GM12878 (cell line): ENCODE data around the gene SRMS. TPM values are rescaled to one million over a fixed set of nuclear protein-coding genes. Genes with fewer than 3 reads are reported as not detected.
A peak's percentile ranks its signal among the peaks of the same experiment; 100 is the strongest.

ENCODE experiments used
- ATAC-seq: fragments of 200-7000 bp; cut with Tn5 transposase; 3 replicates; pipeline ENCODE4 v1.9.1; 2020; ENCODE audit warnings: mild to moderate bottlenecking, moderate library complexity
- BruUV-seq: library from RNA; stranded (reverse); fragments of 400-500 nt; replicated peaks from 2 replicates; lab custom pipeline; 2021; lab: Mats Ljungman, UMichigan
- CTCF ChIA-PET: fragments of 300-600 bp; sonication (Branson Sonifier 250); formaldehyde crosslinking; extraction: SDS; loops from one replicate; lab custom pipeline; 2021; ENCODE audit warnings: inconsistent platforms; lab: Yijun Ruan, JAX
- POLR2A ChIA-PET: fragments of 350-600 bp; formaldehyde crosslinking; extraction: SDS; loops from one replicate; lab custom pipeline; 2021; ENCODE audit warnings: inconsistent platforms; lab: Charles Lee
- RAD21 ChIA-PET: fragments of 300-600 bp; sonication (Branson Sonifier 250); formaldehyde crosslinking; loops from one replicate; lab custom pipeline; 2023; ENCODE audit warnings: antibody characterized with exemption; ENCODE audit not compliant: unreplicated experiment; lab: Charles Lee
- SMC1A ChIA-PET: fragments of 300-600 bp; sonication (Branson Sonifier 250); formaldehyde crosslinking; loops from one replicate; lab custom pipeline; 2023; ENCODE audit not compliant: unreplicated experiment, uncharacterized antibody; lab: Charles Lee
- DNase-seq: peaks from one replicate; pipeline ENCODE4 v3.0.0-alpha.2; 2011; ENCODE audit warnings: low read depth, low spot score
- FAIRE-seq: peaks from 3 replicates; lab custom pipeline; 2011; peaks lifted over from hg19 to GRCh38; lab: Jason Lieb, UNC
- H2AFZ ChIP-seq: 2 replicates; pipeline ENCODE4 v1.6.0; 2011; ENCODE audit warnings: low read depth, low read length, control low read depth; ENCODE audit not compliant: control insufficient read depth
- H3K27ac ChIP-seq: 2 replicates; pipeline ENCODE4 v1.5.1; 2011; ENCODE audit warnings: control low read depth; ENCODE audit not compliant: control insufficient read depth, insufficient read depth
- H3K27me3 ChIP-seq, 2 experiments: replicated peaks in 1 of 2; 2 replicates each; pipeline versions ENCODE4 v1.6.0 to v1.6.1; 2011; ENCODE audit warnings: low read length in 1 of 2; ENCODE audit not compliant: control insufficient read depth in 2 of 2, insufficient read depth in 2 of 2
- H3K36me3 ChIP-seq, 2 experiments: 2 replicates each; pipeline ENCODE4 v1.5.1; 2011; ENCODE audit warnings: low read length in 1 of 2; ENCODE audit not compliant: control insufficient read depth in 2 of 2, insufficient read depth in 2 of 2
- H3K4me1 ChIP-seq: 2 replicates; pipeline ENCODE4 v1.6.1; 2011; ENCODE audit warnings: mild to moderate bottlenecking, low read length, moderate library complexity, mixed read lengths; ENCODE audit not compliant: control insufficient read depth, insufficient read depth
- H3K4me2 ChIP-seq: 2 replicates; pipeline ENCODE4 v1.6.0; 2011; ENCODE audit warnings: control low read depth; ENCODE audit not compliant: control insufficient read depth, insufficient read depth
- H3K4me3 ChIP-seq: fragments of 200-600 bp; sonication (generic); 2 replicates; pipeline ENCODE4 v1.5.1; 2016
- H3K79me2 ChIP-seq: 2 replicates; pipeline ENCODE4 v1.6.0; 2011; ENCODE audit warnings: low read length; ENCODE audit not compliant: control insufficient read depth, insufficient read depth
- H3K9ac ChIP-seq: 2 replicates; pipeline ENCODE4 v1.8.0; 2011; ENCODE audit warnings: low read length, control low read depth, mixed read lengths; ENCODE audit not compliant: control insufficient read depth, insufficient read depth
- H3K9me3 ChIP-seq: replicated peaks from 3 replicates; pipeline ENCODE4 v1.5.1; 2011; ENCODE audit warnings: mild to moderate bottlenecking, low read length; ENCODE audit not compliant: control insufficient read depth, insufficient read depth
- H4K20me1 ChIP-seq: 2 replicates; pipeline ENCODE4 v1.6.0; 2011; ENCODE audit not compliant: control insufficient read depth, insufficient read depth
- ATF7 ChIP-seq: fragments of 450-650 bp; IDR thresholded peaks from 2 replicates; pipeline ENCODE4 v1.6.1; 2016; ENCODE audit warnings: low read depth, mild to moderate bottlenecking
- CREB1 ChIP-seq: IDR thresholded peaks from 2 replicates; pipeline ENCODE4 v1.6.1; 2012; ENCODE audit warnings: low read depth, mild to moderate bottlenecking, inconsistent platforms
- EGR1 ChIP-seq, 2 experiments: IDR thresholded peaks; 1 replicate in 1 of 2; 2 replicates in 1 of 2; pipeline ENCODE4 v1.6.1; 2011 to 2012; ENCODE audit warnings: low read depth in 2 of 2, low read length in 2 of 2, borderline replicate concordance in 1 of 2, mild to moderate bottlenecking in 1 of 2, moderate library complexity in 1 of 2
- HDAC2 ChIP-seq: fragments of 200-600 bp; sonication (generic); IDR thresholded peaks from 2 replicates; pipeline ENCODE4 v1.6.1; 2017
- NR2C1 ChIP-seq: fragments of 450-650 bp; IDR thresholded peaks from 2 replicates; pipeline ENCODE4 v1.6.1; 2017; ENCODE audit warnings: antibody characterized with exemption, mild to moderate bottlenecking, moderate library complexity
- RAD21 ChIP-seq: IDR thresholded peaks from 2 replicates; pipeline ENCODE4 v1.6.1; 2011; ENCODE audit warnings: mild to moderate bottlenecking, low read depth, low read length, moderate library complexity; ENCODE audit not compliant: insufficient read depth
- SMC3 ChIP-seq: IDR thresholded peaks from 2 replicates; pipeline ENCODE4 v1.6.1; 2011; ENCODE audit warnings: low read length, improper control_type of control experiment, borderline replicate concordance
- WGBS: methylation state at CpG from one replicate; pipeline ENCODE4 v1.1.6; 2016; ENCODE audit warnings: low lambda C conversion rate; ENCODE audit not compliant: insufficient replicate concordance, insufficient coverage; ENCODE audit errors: missing lambda C conversion rate; 5-methylcytosine and 5-hydroxymethylcytosine counted together
- in situ Hi-C: fragments of 300-500 bp; cut with MboI; formaldehyde crosslinking; loops from 9 replicates; pipeline ENCODE4 v1.14.3; 2018; ENCODE audit warnings: mixed read lengths
- intact Hi-C: fragments of 100-400 bp; cut with micrococcal nuclease; formaldehyde crosslinking; loops from one replicate; pipeline ENCODE4 v1.14.2; 2022; ENCODE audit not compliant: unreplicated experiment
- polyA plus RNA-seq, 11 experiments: library from polyadenylated mRNA; depleted of rRNA in 4 of 11; unstranded in 6 of 11; stranded (reverse) in 5 of 11; fragments of >200 nt; fragmentation: Nextera tagmentation in 4 of 11; fragmentation: Illumina TruSeq in 1 of 11; extraction: Ambion mirVana in 4 of 11; extraction: Trizol in 1 of 11; gene quantifications; 1 replicate in 1 of 11; 2 replicates in 10 of 11; pipeline versions ENCODE4 v1.2.1 to v1.2.3, GENCODE V29; 2011 to 2016; ENCODE audit warnings: inconsistent platforms in 2 of 11, missing spikeins in 2 of 11, low read depth in 1 of 11
- total RNA-seq, 4 experiments: library from RNA; depleted of rRNA in 3 of 4; stranded (reverse); fragments of >200 nt in 3 of 4; fragmentation: Illumina TruSeq in 1 of 4; extraction: Trizol in 1 of 4; gene quantifications; 2 replicates each; pipeline versions ENCODE4 v1.2.1 to v1.2.3, GENCODE V29; 2013 to 2021
- TF ChIP-seq, protein P1 (sequence below), 3 experiments: IDR thresholded peaks in 2 of 3; conservative IDR thresholded peaks in 1 of 3; 2 replicates each; pipeline ENCODE4 v1.5.1; 2011; ENCODE audit warnings: low read depth in 3 of 3, low read length in 3 of 3, mild to moderate bottlenecking in 3 of 3, control low read depth in 2 of 3, moderate library complexity in 2 of 3, inconsistent platforms in 1 of 3, mixed read lengths in 1 of 3; ENCODE audit not compliant: control insufficient read depth in 2 of 3, insufficient read depth in 1 of 3; ENCODE audit errors: extremely low read depth in 1 of 3
- TF ChIP-seq, protein P2 (sequence below): IDR thresholded peaks from 2 replicates; pipeline ENCODE4 v1.6.1; 2011; ENCODE audit warnings: low read depth, mild to moderate bottlenecking, low read length, moderate library complexity, borderline replicate concordance; ENCODE audit errors: extremely low read depth
- TF ChIP-seq, protein P3 (sequence below): fragments of 450-650 bp; IDR thresholded peaks from 2 replicates; pipeline ENCODE4 v1.6.1; 2017; ENCODE audit warnings: mild to moderate bottlenecking
- TF ChIP-seq, protein P4 (sequence below): fragments of 450-650 bp; conservative IDR thresholded peaks from 2 replicates; pipeline ENCODE4 v1.6.1; 2017; ENCODE audit warnings: mild to moderate bottlenecking, moderate library complexity
- TF ChIP-seq, protein P5 (sequence below): fragments of 450-650 bp; IDR thresholded peaks from 2 replicates; pipeline ENCODE4 v1.6.1; 2017; ENCODE audit warnings: antibody characterized with exemption, mild to moderate bottlenecking, moderate library complexity

The SRMS gene
- total and polyA plus RNA-seq, 10 of the 15 experiments (the other 5 are each of a cell fraction or from before 2014, with no cell fraction given) = not detected

DNA sequence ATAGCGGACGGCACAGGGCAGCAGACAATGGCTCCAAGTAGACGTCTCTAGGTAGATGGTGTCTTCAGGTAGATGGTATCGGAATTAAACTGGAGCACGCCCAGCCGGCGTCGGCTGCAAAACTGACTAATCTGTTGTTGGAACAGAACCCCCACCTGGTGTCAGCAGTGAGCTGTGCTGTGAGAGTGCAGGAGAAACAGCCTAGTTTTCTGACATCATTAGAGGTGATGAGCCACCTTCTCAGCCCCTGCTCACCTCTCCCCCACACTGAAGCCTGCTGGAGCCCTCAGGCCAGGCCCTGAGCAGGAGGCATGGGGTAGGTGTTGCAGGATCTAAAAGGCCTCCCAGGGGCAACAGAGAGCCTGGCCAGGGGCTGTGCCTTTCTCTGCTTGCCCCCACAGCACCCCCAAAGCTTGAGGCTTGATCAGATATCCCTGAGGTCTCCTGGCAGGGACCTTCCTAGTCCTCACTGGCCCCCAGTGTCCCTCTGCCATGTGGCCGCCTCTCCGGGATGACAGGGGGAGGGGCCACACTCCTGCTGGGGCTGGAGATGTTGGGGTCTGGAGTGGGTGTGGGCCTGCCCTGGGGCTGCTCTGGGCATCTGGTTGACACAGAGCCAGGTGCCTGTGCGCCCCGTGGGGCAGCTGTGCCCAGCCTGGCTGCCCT is 33.4 kb upstream of the SRMS start:
- FAIRE-seq = peak; percentile 78
- Histone ChIP-seq H3K9ac (no peak overlapping the region), H3K4me2 (no peak overlapping the region), H3K4me3 (no peak overlapping the region), H3K27me3 (no peaks in the 10 kb centered on the region), H2AFZ (no peak overlapping the region), H3K79me2 (no peaks in the 10 kb centered on the region), H3K9me3 (no peaks in the 10 kb centered on the region), H3K27ac (no peak overlapping the region), H3K36me3 (no peaks in the 10 kb centered on the region), H3K4me1 (no peaks in the 10 kb centered on the region), H4K20me1 (no peaks in the 10 kb centered on the region; the same call in 1 of the 2 replicates)
- ChIA-PET RAD21 (interaction anchor here (1.3 to 2.3 kb wide), 4 partner anchors 41 to 393 kb away, joined by 3 to 15 read pairs (median 5); no protein-coding TSS in a partner anchor), POLR2A (interaction anchor here (0.9 kb wide), 1 partner anchor 43 kb away, joined by 3 read pairs; no protein-coding TSS in a partner anchor), SMC1A (interaction anchor here (1.8 to 2.2 kb wide), 2 partner anchors 43 to 133 kb away, joined by 4 to 8 read pairs; partner anchors contain the start of gene PTK6), CTCF (interaction anchor here (1.4 to 2.3 kb wide), 3 partner anchors 43 to 156 kb away, joined by 5 to 8 read pairs (median 8); partner anchors contain the start of genes LIME1, PTK6 and RTEL1)
- in situ Hi-C loops (no loop called here), intact Hi-C loops (no loop called here)
- peak; percentile 94 for ATAC-seq
- no peak for DNase-seq
- no TSS peak for BruUV-seq
- WGBS = 40% methylated on average over 12 of the region's 12 CpGs
- TF ChIP-seq, protein P1, sequence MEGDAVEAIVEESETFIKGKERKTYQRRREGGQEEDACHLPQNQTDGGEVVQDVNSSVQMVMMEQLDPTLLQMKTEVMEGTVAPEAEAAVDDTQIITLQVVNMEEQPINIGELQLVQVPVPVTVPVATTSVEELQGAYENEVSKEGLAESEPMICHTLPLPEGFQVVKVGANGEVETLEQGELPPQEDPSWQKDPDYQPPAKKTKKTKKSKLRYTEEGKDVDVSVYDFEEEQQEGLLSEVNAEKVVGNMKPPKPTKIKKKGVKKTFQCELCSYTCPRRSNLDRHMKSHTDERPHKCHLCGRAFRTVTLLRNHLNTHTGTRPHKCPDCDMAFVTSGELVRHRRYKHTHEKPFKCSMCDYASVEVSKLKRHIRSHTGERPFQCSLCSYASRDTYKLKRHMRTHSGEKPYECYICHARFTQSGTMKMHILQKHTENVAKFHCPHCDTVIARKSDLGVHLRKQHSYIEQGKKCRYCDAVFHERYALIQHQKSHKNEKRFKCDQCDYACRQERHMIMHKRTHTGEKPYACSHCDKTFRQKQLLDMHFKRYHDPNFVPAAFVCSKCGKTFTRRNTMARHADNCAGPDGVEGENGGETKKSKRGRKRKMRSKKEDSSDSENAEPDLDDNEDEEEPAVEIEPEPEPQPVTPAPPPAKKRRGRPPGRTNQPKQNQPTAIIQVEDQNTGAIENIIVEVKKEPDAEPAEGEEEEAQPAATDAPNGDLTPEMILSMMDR (IDR thresholded peaks at IDR 0.05 in 2 of 3, conservative IDR thresholded peaks at IDR 0.05 in 1 of 3; ENCODE audit: control insufficient read depth in 2 of 3, extremely low read depth in 1 of 3, insufficient read depth in 1 of 3, low read depth in 3 of 3, low read length in 3 of 3) = peak; percentile 65 to 86 (median 70)
- TF ChIP-seq ATF7 (peak; percentile 64), RAD21 (peak; percentile 84), SMC3 (peak; percentile 80), EGR1 (IDR thresholded peaks at IDR 0.05; ENCODE audit: borderline replicate concordance in 1 of 2, low read depth in 2 of 2, low read length in 2 of 2) (peak in 1 of 2 experiments; percentile 13; a peak in 1 of 3 replicates), CREB1 (0 out of 2 replicates have a peak, but pooled peaks have one; percentile 7), HDAC2 (no peak), NR2C1 (no peak)
- TF ChIP-seq, protein P2, sequence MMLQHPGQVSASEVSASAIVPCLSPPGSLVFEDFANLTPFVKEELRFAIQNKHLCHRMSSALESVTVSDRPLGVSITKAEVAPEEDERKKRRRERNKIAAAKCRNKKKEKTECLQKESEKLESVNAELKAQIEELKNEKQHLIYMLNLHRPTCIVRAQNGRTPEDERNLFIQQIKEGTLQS = no peak
- TF ChIP-seq, protein P3, sequence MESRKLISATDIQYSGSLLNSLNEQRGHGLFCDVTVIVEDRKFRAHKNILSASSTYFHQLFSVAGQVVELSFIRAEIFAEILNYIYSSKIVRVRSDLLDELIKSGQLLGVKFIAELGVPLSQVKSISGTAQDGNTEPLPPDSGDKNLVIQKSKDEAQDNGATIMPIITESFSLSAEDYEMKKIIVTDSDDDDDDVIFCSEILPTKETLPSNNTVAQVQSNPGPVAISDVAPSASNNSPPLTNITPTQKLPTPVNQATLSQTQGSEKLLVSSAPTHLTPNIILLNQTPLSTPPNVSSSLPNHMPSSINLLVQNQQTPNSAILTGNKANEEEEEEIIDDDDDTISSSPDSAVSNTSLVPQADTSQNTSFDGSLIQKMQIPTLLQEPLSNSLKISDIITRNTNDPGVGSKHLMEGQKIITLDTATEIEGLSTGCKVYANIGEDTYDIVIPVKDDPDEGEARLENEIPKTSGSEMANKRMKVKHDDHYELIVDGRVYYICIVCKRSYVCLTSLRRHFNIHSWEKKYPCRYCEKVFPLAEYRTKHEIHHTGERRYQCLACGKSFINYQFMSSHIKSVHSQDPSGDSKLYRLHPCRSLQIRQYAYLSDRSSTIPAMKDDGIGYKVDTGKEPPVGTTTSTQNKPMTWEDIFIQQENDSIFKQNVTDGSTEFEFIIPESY = no peak
- TF ChIP-seq, protein P4, sequence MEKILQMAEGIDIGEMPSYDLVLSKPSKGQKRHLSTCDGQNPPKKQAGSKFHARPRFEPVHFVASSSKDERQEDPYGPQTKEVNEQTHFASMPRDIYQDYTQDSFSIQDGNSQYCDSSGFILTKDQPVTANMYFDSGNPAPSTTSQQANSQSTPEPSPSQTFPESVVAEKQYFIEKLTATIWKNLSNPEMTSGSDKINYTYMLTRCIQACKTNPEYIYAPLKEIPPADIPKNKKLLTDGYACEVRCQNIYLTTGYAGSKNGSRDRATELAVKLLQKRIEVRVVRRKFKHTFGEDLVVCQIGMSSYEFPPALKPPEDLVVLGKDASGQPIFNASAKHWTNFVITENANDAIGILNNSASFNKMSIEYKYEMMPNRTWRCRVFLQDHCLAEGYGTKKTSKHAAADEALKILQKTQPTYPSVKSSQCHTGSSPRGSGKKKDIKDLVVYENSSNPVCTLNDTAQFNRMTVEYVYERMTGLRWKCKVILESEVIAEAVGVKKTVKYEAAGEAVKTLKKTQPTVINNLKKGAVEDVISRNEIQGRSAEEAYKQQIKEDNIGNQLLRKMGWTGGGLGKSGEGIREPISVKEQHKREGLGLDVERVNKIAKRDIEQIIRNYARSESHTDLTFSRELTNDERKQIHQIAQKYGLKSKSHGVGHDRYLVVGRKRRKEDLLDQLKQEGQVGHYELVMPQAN = 0 out of 2 replicates have a peak, but pooled peaks have one; percentile 23
- TF ChIP-seq, protein P5, sequence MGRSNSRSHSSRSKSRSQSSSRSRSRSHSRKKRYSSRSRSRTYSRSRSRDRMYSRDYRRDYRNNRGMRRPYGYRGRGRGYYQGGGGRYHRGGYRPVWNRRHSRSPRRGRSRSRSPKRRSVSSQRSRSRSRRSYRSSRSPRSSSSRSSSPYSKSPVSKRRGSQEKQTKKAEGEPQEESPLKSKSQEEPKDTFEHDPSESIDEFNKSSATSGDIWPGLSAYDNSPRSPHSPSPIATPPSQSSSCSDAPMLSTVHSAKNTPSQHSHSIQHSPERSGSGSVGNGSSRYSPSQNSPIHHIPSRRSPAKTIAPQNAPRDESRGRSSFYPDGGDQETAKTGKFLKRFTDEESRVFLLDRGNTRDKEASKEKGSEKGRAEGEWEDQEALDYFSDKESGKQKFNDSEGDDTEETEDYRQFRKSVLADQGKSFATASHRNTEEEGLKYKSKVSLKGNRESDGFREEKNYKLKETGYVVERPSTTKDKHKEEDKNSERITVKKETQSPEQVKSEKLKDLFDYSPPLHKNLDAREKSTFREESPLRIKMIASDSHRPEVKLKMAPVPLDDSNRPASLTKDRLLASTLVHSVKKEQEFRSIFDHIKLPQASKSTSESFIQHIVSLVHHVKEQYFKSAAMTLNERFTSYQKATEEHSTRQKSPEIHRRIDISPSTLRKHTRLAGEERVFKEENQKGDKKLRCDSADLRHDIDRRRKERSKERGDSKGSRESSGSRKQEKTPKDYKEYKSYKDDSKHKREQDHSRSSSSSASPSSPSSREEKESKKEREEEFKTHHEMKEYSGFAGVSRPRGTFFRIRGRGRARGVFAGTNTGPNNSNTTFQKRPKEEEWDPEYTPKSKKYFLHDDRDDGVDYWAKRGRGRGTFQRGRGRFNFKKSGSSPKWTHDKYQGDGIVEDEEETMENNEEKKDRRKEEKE = no peak
